Mesangial cell (primary cell): ENCODE results near the gene NAP1L3. TPM values are rescaled to one million over a fixed set of nuclear protein-coding genes. Genes with fewer than 3 reads are reported as not detected.

Experiments
- total RNA-seq: library from RNA; depleted of rRNA; stranded (reverse); fragments of >200 nt; gene quantifications from 2 replicates; pipeline ENCODE4 v1.2.3, GENCODE V29; 2015

Gene NAP1L3, protein sequence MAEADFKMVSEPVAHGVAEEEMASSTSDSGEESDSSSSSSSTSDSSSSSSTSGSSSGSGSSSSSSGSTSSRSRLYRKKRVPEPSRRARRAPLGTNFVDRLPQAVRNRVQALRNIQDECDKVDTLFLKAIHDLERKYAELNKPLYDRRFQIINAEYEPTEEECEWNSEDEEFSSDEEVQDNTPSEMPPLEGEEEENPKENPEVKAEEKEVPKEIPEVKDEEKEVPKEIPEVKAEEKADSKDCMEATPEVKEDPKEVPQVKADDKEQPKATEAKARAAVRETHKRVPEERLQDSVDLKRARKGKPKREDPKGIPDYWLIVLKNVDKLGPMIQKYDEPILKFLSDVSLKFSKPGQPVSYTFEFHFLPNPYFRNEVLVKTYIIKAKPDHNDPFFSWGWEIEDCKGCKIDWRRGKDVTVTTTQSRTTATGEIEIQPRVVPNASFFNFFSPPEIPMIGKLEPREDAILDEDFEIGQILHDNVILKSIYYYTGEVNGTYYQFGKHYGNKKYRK
- total RNA-seq: 0.33 and 1.5 TPM in 2 replicates

DNA sequence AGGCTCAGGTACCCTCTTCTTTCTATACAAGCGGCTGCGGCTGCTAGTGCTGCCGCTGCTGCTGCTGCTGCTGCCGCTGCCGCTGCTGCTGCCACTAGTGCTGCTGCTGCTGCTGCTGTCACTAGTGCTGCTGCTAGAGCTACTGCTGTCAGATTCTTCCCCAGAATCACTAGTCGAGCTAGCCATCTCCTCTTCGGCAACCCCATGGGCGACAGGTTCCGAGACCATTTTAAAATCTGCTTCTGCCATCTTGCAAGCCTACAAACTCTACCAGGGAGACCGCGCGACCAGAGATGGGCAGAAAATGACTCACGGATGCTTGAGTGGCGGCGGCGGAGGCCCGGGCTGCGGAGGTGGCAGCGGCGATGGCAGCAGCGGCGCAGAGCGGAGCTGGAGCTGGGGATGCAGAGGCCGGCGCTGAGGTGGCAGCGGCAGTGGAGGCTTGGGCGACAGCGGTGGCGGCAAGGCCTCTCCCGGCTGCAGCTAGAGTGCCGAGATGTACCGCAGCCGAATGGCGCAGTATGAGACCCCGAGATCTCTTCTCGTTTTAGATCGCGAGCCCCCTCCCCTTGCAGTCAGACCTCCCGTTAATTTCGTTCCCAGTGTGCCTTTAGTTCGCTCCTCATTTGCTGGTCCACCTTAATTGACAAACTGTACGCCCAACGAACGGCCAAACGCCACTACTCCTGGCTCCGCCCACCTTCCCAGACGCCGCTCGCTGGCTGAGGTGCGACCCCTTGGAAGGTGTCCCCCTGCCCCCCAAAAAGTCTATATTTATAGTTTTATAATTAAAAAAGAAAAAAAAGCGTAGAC is at the start of gene NAP1L3:
NAP1L3 (minus strand) TSS at position 523 of the 813 bp plus-strand sequence; CDS start at position 249, 274 bp downstream.

DNA sequence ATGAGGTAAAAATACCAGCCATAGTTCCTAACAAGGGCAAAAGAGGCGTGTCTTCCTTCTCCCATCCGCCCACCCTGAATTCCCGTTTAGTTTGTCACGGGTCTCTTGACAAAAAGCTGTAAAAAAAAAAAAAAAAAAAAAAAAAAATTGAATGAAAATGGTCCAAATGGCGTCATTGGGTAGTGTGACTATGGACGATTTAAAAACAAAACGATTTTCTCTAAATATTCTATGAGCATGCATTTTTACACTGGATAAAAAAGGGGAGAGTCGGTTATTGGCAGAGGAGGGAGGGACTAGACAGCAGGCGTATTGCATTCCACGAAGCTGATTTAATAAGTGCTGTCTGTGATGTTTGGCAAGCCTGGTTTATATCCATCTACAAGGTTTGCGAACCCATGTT is 492 bp upstream of the NAP1L3 start, which contains the start of gene FAM133A:
FAM133A (plus strand) TSS at position 338 of the 403 bp plus-strand sequence. CDS start 35,214 bp downstream, outside the sequence.

Other genes starting within 250 kb of the NAP1L3 start
- gene FAM133A, start 628 bp upstream of the NAP1L3 start, total RNA-seq: not detected in 2 replicates